ENCODE measurements around the gene DPYSL5.

- TF ChIP-seq CTCF (IDR thresholded peaks at IDR 0.05) = no peak
- no peak for TF ChIP-seq EP300 (IDR thresholded peaks at IDR 0.05)
- TF ChIP-seq POLR2A (IDR thresholded peaks at IDR 0.05) = no peak
These were observed 37.9 kb upstream of the DPYSL5 start for GRCh38 chr2:26809876-26810577.
